ENCODE data around the gene ADIRF. TPM values are rescaled to one million over a fixed set of nuclear protein-coding genes. Genes with fewer than 3 reads are reported as not detected.
"Not testable (repeated sequence)": the region's sequence is repeated elsewhere in the genome, so short reads cannot be mapped to it uniquely, and the experiment has no call there.

The ADIRF gene
- total RNA-seq, 1 donor from 2014 or later = 10.1 TPM

- DNase-seq (ENCODE audit: low read depth in 2 of 2) = not testable (repeated sequence)
These were observed 51.8 kb downstream of the ADIRF start, which contains the start of gene FAM25A for GRCh38 chr10:87020056-87020455. TSS of gene FAM25A (plus strand) at chr10:87020294. CDS start at chr10:87020325, 31 bp downstream.

Other genes with a start within 250 kb of the ADIRF start
- gene BMPR1A, start 211.9 kb upstream of the ADIRF start, total RNA-seq = 0.20 and 0.65 TPM in 2 replicates
- 14.9 and 96.3 TPM in 2 replicates for gene MMRN2, start 10.9 kb upstream of the ADIRF start, total RNA-seq
- gene SNCG, start 9.9 kb upstream of the ADIRF start, total RNA-seq = 46.2 and 112 TPM in 2 replicates
- gene FAM25A, start 51.8 kb downstream of the ADIRF start, total RNA-seq = not detected in 2 replicates
- gene GLUD1, start 126.4 kb downstream of the ADIRF start, total RNA-seq = 141 and 146 TPM in 2 replicates
- gene SHLD2, start 126.7 kb downstream of the ADIRF start, total RNA-seq = 14.6 and 19.2 TPM in 2 replicates